Measurements from ENCODE around the gene PPM1G.
"Not testable (repeated sequence)": the region's sequence is repeated elsewhere in the genome, so short reads cannot be mapped to it uniquely, and the experiment has no call there.

Gene PPM1G

DNA sequence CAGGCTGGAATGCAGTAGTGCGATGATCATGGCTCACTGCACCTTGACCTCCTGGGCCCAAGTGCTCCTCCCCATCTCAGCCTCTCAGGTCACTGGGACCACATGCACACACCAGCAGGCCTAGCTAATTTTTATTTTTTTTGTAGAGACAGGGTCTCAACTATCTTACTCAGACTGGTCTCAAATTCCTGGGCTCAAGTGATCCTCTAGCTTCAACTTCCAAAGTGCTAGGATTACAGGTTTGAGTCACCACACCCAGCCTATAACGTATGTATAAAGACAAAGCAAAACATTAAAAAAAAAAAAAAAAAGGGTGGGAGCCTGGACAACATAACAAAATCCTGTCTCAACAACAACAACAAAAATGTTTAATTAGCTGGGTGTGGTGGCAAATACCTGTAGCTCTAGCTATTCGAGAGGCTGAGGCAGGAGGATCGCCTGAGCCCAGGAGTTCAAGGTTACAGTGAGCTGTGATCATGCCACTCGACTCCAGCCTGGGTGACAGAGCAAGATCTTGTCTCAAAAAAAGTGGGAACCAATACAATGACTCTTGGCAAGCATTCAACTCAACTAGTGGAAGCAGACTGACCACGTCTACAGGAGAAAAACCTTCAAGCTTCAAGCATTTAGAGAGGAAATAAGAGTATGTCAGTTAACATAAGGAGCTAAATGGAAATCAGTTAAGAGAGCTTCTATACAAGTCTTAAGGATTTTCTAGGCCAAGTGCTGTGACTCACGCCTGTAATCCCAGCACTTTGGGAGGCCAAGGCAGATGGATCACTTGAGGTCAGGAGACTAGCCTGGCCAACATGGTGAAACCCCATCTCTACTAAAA lies 55.4 kb downstream of the PPM1G start:
- DNase-seq (ENCODE audit: low read depth), result peak; percentile 78
- TF ChIP-seq, protein P1, sequence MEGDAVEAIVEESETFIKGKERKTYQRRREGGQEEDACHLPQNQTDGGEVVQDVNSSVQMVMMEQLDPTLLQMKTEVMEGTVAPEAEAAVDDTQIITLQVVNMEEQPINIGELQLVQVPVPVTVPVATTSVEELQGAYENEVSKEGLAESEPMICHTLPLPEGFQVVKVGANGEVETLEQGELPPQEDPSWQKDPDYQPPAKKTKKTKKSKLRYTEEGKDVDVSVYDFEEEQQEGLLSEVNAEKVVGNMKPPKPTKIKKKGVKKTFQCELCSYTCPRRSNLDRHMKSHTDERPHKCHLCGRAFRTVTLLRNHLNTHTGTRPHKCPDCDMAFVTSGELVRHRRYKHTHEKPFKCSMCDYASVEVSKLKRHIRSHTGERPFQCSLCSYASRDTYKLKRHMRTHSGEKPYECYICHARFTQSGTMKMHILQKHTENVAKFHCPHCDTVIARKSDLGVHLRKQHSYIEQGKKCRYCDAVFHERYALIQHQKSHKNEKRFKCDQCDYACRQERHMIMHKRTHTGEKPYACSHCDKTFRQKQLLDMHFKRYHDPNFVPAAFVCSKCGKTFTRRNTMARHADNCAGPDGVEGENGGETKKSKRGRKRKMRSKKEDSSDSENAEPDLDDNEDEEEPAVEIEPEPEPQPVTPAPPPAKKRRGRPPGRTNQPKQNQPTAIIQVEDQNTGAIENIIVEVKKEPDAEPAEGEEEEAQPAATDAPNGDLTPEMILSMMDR (conservative IDR thresholded peaks at IDR 0.05; ENCODE audit: control insufficient read depth, insufficient read depth, low read depth, low read length), result no peak
- no peak overlapping the region for H3K4me3 ChIP-seq (ENCODE audit: control insufficient read depth, low read depth, low read length)

DNA sequence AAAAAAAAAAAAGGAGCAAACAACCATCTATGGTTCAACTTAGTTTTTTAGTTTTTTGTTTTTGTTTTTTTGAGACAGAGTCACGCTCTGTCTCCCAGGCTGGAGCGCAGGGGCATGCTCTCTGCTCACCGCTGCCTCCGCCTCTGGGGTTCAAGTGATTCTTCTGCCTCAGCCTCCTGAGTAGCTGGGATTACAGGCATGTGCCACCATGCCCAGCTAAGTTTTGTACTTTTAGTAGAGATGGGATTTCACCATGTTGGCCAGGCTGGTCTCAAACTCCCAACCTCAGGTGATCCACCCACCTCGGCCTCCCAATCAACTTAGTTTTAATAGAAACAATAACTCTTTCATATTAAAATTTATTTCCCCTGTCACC lies 56.0 kb downstream of the PPM1G start:
- H3K4me3 ChIP-seq (ENCODE audit: control insufficient read depth, low read depth, low read length); DNase-seq (ENCODE audit: low read depth): not testable (repeated sequence)

DNA sequence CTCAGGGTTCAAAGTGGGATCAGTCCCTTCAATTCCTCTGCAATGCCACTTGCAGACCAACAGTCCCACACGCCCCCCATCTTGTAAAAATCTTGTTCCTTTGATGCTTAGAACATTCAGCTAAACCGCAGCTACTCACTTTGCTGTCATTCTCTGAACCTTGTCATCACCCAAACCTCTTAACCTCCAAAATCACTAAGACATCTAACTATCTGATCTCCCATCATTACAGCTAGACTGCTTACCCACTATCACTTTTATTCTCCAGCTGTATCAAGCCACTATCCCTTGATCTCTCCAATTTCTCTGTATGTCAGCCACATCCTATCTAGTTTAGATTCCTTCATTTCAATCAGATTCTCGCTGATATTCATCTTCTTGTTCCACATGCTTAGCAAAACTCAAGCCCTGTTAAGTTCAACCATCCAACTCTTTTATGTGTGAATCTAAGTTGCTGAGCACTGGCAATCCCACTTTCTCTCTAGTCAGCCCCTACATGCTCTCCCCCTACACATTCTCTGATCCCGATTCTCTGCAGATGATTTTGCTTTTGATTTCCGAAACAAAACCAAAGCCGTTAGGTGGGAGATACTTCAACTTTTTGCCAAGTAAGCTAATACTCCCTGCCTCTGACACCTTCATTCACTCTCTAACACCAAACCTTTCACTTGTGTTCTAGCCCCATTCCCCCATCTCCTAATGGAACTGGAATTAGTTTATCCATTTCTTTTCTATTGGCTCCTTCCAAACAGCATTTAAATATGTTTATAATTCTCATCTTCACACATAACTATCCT lies 57.4 kb downstream of the PPM1G start:
- TF ChIP-seq, protein P1 (conservative IDR thresholded peaks at IDR 0.05; ENCODE audit: control insufficient read depth, insufficient read depth, low read depth, low read length), result no peak
- DNase-seq (ENCODE audit: low read depth), result no peak
- no peak overlapping the region for H3K4me3 ChIP-seq (ENCODE audit: control insufficient read depth, low read depth, low read length)

DNA sequence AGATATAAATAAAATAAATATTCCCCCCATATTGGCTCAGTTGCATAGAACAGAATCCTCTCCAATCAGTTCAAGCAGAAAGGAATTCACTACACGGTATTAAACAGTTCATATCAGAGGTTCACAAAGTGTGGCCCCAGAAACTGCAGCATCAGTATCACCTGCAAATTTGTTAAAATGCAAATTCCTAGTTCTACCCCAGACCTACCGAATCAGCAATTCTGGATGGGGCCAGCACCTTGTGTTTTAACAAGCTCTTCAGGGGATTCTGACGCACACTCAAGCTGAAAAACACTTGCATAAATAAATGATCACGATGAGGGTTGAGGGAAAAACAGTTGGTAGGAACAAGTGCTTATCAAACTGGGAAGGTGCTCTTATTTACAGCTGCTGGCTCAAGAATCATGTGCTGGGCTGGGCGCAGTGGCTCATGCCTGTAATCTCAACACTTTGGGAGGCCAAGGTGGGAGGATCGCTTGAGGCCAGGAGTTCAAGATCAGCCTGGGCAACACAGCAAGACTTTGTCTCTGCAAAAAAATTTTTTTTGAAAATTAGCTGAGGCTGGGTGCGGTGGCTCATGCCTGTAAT lies 59.2 kb downstream of the PPM1G start:
- TF ChIP-seq, protein P1 (conservative IDR thresholded peaks at IDR 0.05; ENCODE audit: control insufficient read depth, insufficient read depth, low read depth, low read length), result no peak
- no peak for DNase-seq (ENCODE audit: low read depth)
- H3K4me3 ChIP-seq (ENCODE audit: control insufficient read depth, low read depth, low read length), result no peak overlapping the region

DNA sequence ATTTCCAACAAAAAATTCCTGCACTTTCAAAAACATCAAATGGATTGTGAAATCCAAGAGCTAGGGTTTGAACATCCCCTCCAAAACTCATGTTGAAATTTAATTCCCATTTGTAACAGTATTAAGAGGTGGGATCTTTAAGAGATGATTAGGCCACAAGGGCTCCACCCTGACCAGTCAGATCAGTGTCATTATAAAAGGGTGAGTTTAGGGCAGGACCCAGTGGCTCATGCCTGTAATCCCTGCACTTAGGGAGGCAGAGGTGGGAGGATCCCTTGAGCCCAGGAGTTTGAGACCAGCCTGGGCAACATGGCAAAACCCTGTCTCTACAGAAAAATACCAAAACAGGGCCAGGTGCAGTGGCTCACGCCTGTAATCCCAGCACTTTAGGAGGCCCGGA lies 61.8 kb downstream of the PPM1G start:
- H3K4me3 ChIP-seq (ENCODE audit: control insufficient read depth, low read depth, low read length), result no peak overlapping the region
- peak; percentile 58 for DNase-seq (ENCODE audit: low read depth)
- TF ChIP-seq, protein P1 (conservative IDR thresholded peaks at IDR 0.05; ENCODE audit: control insufficient read depth, insufficient read depth, low read depth, low read length), result no peak

DNA sequence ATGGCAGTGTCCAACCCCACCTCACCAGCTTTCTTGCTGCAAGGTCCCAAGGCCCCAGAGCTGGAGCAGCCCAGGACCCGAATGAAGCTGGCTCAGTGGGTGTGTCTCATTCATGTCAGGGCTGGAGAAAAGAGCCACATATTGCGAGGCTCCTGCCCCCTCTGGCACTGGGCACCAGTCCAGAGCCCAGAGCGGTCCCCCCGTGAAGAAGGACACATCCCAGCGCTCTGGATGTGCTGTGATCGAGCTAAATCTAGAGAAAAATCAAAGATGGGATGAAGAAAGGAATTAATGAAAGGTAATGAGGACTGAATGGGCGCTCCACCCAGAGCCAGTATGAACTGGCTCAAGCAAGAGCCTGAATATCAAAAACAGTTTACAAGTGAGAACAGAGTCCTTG lies 73.2 kb downstream of the PPM1G start:
- DNase-seq (ENCODE audit: low read depth), result no peak
- TF ChIP-seq, protein P1 (conservative IDR thresholded peaks at IDR 0.05; ENCODE audit: control insufficient read depth, insufficient read depth, low read depth, low read length), result no peak
- H3K4me3 ChIP-seq (ENCODE audit: control insufficient read depth, low read depth, low read length), result no peak overlapping the region

DNA sequence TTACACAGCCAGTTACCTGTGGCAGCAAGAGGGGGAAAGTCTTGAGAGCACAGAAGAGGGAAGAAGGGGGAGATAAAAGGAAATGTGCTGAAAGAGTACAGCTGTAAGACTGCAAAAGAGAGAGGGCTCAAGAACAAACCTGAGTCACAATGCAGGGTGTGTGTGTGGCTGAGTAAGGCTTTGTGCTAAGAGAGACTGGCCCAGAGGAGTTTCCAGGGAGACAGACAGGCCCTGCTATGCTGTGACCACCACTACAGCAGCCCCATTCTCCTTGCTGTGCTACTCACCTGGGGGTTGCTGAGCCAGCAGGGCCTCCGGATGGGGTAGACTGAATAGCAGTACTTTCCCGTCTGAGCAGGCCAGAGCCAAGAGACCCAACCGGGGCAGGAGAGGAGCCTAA lies 74.1 kb downstream of the PPM1G start:
- TF ChIP-seq, protein P1 (conservative IDR thresholded peaks at IDR 0.05; ENCODE audit: control insufficient read depth, insufficient read depth, low read depth, low read length), result no peak

More for the DNA sequence above, 74.1 kb downstream of the PPM1G start:
- H3K4me3 ChIP-seq (ENCODE audit: control insufficient read depth, low read depth, low read length), result no peak overlapping the region
- DNase-seq (ENCODE audit: low read depth), result no peak
